ENCODE results near the gene IPP.
"Not testable (repeated sequence)": the region's sequence is repeated elsewhere in the genome, so short reads cannot be mapped to it uniquely, and the experiment has no call there.

The IPP gene

DNA sequence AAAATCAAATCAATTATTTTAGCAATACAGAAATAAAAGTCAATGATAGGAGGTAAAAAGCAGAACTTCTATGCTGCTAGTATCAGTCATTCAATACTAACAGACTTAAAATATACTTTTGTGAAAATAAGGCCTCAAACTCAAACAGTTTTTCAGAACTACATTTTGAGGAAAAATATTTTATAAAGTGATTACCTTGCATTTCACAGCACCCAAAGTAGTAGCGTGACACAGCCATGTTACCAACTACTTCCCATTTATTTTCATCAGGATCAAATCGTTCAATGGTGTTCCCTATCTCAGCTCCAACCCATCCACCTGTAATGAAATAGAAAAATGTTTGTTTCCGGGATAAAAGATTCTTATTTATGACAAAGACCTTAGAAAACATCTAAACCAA, 33.8 kb downstream of the IPP start:
- no peak for DNase-seq (ENCODE audit: insufficient read length, low spot score)
- no peak for FAIRE-seq
- TF ChIP-seq POU2F2 (IDR thresholded peaks at IDR 0.05; ENCODE audit: low read depth, low read length) (no peak), POLR2AphosphoS5 (IDR thresholded peaks at IDR 0.05; ENCODE audit: low read depth, low read length) (no peak), SPI1 (IDR thresholded peaks at IDR 0.05; ENCODE audit: low read depth, low read length) (no peak), TAF1 (IDR thresholded peaks at IDR 0.05; ENCODE audit: low read depth, low read length) (no peak), POLR2A (IDR thresholded peaks at IDR 0.05; ENCODE audit: low read depth, low read length) (no peak), PAX5 (IDR thresholded peaks at IDR 0.05; ENCODE audit: insufficient read depth, low read length, severe bottlenecking) (no peak)

DNA sequence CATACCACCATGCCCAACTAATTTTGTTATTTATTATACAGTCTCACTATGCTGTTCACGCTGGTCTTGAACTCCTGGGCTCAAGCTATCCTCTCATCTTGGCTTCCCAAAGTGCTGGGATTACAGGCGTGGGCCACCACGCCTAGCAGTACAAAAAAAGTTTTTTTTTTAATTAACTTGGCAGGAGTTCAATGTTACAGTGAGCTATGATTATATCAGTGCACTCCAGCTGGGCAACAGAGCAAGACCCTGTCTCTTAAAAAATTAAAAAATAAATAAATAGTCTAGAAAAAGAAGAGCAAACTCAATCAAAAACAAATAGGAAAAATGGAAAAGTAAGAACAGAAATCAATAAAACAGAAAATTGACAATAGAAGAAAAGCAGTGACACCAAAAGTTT, 36.7 kb downstream of the IPP start:
- DNase-seq (ENCODE audit: insufficient read length, low spot score) (no peak), FAIRE-seq (no peak)
- TF ChIP-seq TAF1 (IDR thresholded peaks at IDR 0.05; ENCODE audit: low read depth, low read length) (no peak), PAX5 (IDR thresholded peaks at IDR 0.05; ENCODE audit: insufficient read depth, low read length, severe bottlenecking) (no peak), POU2F2 (IDR thresholded peaks at IDR 0.05; ENCODE audit: low read depth, low read length) (no peak), POLR2A (IDR thresholded peaks at IDR 0.05; ENCODE audit: low read depth, low read length) (no peak), SPI1 (IDR thresholded peaks at IDR 0.05; ENCODE audit: low read depth, low read length) (no peak), POLR2AphosphoS5 (IDR thresholded peaks at IDR 0.05; ENCODE audit: low read depth, low read length) (no peak)

DNA sequence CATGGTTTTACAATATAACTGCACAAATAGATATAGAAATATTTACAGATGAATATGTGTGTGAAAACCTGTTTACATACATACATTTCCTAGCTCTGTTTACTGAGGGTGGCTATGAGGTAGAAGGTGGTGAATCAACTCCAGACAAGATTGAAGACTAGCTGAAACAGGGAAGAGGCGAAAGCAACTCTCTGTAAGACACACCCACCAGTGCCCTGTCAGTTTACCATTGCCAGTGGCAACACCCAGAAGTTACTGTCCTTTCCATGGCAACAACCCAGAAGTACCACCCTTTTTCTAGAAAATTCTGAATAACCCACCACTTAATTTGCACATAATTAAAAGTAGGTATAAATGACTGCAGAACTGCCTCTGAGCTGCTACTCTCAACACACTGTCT, 45.8 kb downstream of the IPP start:
- FAIRE-seq (no peak), DNase-seq (ENCODE audit: insufficient read length, low spot score) (no peak)
- TF ChIP-seq PAX5 (IDR thresholded peaks at IDR 0.05; ENCODE audit: insufficient read depth, low read length, severe bottlenecking) (no peak), SPI1 (IDR thresholded peaks at IDR 0.05; ENCODE audit: low read depth, low read length) (no peak), POLR2AphosphoS5 (IDR thresholded peaks at IDR 0.05; ENCODE audit: low read depth, low read length) (no peak), TAF1 (IDR thresholded peaks at IDR 0.05; ENCODE audit: low read depth, low read length) (no peak), POU2F2 (IDR thresholded peaks at IDR 0.05; ENCODE audit: low read depth, low read length) (no peak), POLR2A (IDR thresholded peaks at IDR 0.05; ENCODE audit: low read depth, low read length) (no peak)

DNA sequence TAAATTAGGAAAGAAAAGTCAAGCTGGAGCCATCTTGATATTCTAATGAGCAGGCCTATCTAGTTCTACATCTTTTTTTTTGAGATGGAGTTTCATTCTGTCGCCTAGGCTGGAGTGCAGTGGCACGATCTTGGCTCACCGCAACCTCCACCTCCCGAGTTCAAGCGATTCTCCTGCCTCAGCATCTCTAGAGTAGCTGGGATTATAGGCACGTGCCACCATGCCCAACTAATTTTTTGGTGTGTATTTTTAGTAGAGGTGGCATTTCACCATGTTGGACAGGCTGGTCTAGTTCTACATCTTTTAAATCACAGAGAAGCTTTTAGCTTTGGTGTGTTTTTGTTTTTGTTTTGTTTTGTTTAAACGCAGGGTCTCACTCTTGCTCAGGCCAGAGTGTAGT, 55.6 kb downstream of the IPP start:
- FAIRE-seq, result no peak
- DNase-seq (ENCODE audit: insufficient read length, low spot score), result no peak
- TF ChIP-seq POLR2A (IDR thresholded peaks at IDR 0.05; ENCODE audit: low read depth, low read length), result no peak; the same call in 1 of the 2 replicates
- TF ChIP-seq POU2F2 (IDR thresholded peaks at IDR 0.05; ENCODE audit: low read depth, low read length), result no peak
- TF ChIP-seq SPI1 (IDR thresholded peaks at IDR 0.05; ENCODE audit: low read depth, low read length), result no peak
- TF ChIP-seq PAX5 (IDR thresholded peaks at IDR 0.05; ENCODE audit: insufficient read depth, low read length, severe bottlenecking), result no peak
- no peak for TF ChIP-seq TAF1 (IDR thresholded peaks at IDR 0.05; ENCODE audit: low read depth, low read length)
- no peak for TF ChIP-seq POLR2AphosphoS5 (IDR thresholded peaks at IDR 0.05; ENCODE audit: low read depth, low read length)

DNA sequence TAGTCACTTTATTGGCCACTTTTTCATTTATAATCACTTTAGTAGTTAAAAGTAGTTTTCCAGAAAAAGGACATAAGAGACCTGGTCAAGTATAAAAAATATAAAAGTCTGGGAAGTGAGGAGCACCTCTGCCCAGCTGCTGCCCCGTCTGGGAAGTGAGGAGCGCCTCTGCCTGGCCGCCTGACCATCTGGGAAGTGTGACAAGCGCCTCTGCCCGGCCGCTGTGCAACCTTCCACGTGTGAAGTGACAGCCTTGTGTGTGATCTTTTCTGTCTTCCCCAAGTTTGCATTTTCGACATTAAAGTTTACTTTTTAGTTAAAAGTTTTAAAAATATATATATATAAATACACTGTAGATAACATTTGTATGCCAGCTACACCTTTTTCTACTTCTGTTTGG, 56.6 kb downstream of the IPP start:
- FAIRE-seq; DNase-seq (ENCODE audit: insufficient read length, low spot score): not testable (repeated sequence)

DNA sequence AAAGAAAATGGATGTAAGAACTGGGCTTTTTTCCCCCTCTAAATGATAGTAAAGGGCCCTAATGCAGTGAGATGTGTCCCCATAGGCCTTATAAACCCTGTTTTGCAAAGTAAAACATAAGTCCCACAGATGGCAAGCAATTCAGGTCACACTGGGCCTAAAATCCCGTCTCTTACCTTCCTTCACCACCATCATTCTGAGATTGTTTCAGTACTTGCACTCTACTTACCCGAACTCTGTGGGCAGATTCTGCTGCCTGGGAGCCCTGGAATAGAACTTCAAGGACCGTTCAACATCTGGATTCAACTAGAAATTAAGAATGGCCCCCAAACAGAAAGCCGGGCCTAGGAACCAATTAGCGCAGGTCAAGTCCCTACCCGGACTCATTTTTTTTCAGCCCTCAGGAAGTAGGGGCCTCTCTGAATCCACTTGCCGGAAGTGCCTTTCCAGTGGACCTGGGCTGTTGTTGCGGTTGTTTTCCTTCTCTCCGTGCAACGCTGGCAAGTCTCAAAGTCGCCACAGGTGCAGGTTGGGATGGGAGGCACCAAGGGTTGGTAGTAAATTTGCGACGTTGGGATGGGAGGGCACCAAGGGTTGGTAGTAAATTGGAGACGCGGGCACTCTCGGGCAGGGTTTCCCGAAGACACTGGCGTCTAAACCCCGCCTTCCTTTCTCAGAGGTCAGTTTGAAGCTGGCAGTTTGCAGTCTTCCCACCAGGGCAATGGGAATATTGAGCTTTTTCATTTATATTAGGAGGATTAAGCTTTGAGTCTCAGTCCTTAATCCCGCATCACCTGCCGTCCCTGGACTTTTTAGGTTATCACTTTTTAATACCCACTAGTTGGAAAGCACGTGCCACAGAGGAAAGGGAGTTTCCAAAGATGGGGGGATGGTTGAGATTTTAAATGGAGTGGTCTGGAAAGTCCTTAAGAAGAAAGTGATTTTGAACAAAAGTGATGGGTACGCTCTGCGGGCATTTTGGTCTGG, 62.4 kb downstream of the IPP start, which contains the start of gene TMEM69:
TMEM69 (plus strand) TSS at position 428 of the 987 bp plus-strand sequence. CDS start 2,888 bp downstream, outside the sequence.
- no peak; the same call in 1 of the 2 replicates for TF ChIP-seq POLR2A (IDR thresholded peaks at IDR 0.05; ENCODE audit: low read depth, low read length)
- peak; percentile 64; the same call in 1 of the 2 replicates for TF ChIP-seq POLR2AphosphoS5 (IDR thresholded peaks at IDR 0.05; ENCODE audit: low read depth, low read length)
- TF ChIP-seq PAX5 (IDR thresholded peaks at IDR 0.05; ENCODE audit: insufficient read depth, low read length, severe bottlenecking), result no peak
- TF ChIP-seq POU2F2 (IDR thresholded peaks at IDR 0.05; ENCODE audit: low read depth, low read length), result peak; percentile 34; the same call in 1 of the 2 replicates
- TF ChIP-seq SPI1 (IDR thresholded peaks at IDR 0.05; ENCODE audit: low read depth, low read length), result no peak
- peak; percentile 95 for TF ChIP-seq TAF1 (IDR thresholded peaks at IDR 0.05; ENCODE audit: low read depth, low read length)
- peak; percentile 80 for FAIRE-seq
- DNase-seq (ENCODE audit: insufficient read length, low spot score), result peak; percentile 53

DNA sequence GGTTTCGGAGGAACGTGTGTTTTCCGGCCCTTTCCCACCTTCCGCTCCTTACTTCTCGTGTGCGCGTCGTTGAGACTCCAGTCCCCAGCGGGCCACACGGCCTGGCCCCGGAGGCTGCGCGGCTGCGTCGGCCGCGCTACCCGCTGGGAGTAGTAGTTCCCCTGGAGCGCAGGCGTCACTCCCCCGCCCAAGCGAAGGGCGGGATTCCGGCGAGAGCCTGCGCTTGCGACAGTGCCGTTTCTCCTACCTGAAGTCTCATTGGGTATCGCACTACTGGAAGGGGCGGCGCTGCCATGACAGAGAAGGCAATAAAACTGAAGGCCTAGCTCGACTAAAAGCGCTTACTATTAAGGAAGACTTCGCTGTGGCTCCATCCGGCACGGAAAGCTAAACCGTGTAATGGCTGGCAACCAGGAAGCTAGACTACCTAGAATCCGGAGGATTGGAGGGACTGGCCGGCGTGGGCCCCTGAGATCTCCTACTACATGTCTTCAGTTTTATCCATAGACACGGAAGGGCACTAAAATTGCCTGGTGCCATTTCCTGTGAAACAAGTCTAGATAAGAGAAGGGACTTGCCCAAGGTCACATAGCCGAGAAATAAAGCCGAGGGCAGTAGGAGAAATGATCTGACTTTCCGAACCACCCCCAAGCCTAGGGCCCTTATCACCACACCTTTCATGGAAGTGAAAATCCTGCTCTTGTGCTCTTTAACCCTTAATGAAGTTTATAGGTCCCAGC, 63.3 kb downstream of the IPP start:
- FAIRE-seq, result peak; percentile 99
- TF ChIP-seq POLR2AphosphoS5 (IDR thresholded peaks at IDR 0.05; ENCODE audit: low read depth, low read length) (peak; percentile 98), PAX5 (IDR thresholded peaks at IDR 0.05; ENCODE audit: insufficient read depth, low read length, severe bottlenecking) (no peak), SPI1 (IDR thresholded peaks at IDR 0.05; ENCODE audit: low read depth, low read length) (no peak), TAF1 (IDR thresholded peaks at IDR 0.05; ENCODE audit: low read depth, low read length) (peak; percentile 97), POLR2A (IDR thresholded peaks at IDR 0.05; ENCODE audit: low read depth, low read length) (peak; percentile 98), POU2F2 (IDR thresholded peaks at IDR 0.05; ENCODE audit: low read depth, low read length) (peak; percentile 84)
- DNase-seq (ENCODE audit: insufficient read length, low spot score), result peak; percentile 74

DNA sequence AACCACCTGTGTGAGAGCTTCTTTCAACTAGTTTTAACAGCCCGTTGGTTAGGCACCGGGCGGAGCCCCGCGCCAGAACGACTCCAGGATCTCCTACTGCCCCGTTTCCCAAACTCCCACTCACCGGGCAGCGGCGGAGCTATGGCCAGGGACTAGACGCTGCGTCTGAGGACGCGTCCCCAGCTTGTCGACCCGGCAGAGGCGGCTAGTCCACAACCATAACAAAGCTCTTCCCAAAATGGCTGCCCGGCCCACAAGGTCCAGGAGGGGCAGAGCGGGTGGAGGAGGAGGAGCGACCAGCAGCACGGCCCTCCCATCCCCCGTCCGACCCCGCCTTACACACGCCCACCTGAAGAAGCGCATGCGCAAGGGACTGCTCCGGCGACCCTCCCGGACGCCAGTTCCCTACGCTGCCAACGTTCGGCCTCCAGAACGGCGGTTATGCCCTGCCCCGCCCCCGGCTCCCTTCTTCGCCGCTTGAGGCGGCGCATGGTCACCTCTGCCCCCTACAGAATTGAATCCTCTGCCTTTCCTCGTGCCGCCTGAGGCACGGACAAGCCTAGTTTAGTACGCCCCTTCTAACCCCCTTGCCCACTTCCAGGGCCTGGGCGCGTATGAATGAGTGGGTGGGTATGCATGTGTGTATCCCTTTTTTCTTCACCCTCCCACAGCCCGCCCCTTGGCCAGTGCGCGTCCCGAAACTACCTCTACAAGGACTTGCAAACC, 64.0 kb downstream of the IPP start, which contains the start of gene GPBP1L1:
GPBP1L1 (minus strand) TSS at position 246 of the 726 bp plus-strand sequence. CDS start 27,446 bp downstream, outside the sequence.
- FAIRE-seq (no peak), DNase-seq (ENCODE audit: insufficient read length, low spot score) (peak; percentile 90)
- TF ChIP-seq POU2F2 (IDR thresholded peaks at IDR 0.05; ENCODE audit: low read depth, low read length), result peak; percentile 65; the same call in 1 of the 2 replicates
- no peak for TF ChIP-seq PAX5 (IDR thresholded peaks at IDR 0.05; ENCODE audit: insufficient read depth, low read length, severe bottlenecking)
- peak; percentile 88 for TF ChIP-seq POLR2A (IDR thresholded peaks at IDR 0.05; ENCODE audit: low read depth, low read length)
- TF ChIP-seq TAF1 (IDR thresholded peaks at IDR 0.05; ENCODE audit: low read depth, low read length), result peak; percentile 58
- peak; percentile 89 for TF ChIP-seq POLR2AphosphoS5 (IDR thresholded peaks at IDR 0.05; ENCODE audit: low read depth, low read length)
- TF ChIP-seq SPI1 (IDR thresholded peaks at IDR 0.05; ENCODE audit: low read depth, low read length), result peak; percentile 25; the same call in 1 of the 2 replicates
